ENCODE measurements around the gene DENND1A.

DENND1A gene

GRCh38 chr9:123684393-123685149 lies 245.4 kb downstream of the DENND1A start:
- DNase-seq (no peak), ATAC-seq (peak; percentile 86)

- no peak for ATAC-seq
- no peak for DNase-seq
Observed at GRCh38 chr9:123682746-123683145, 247.2 kb downstream of the DENND1A start.

- no peak for ATAC-seq
Observed at GRCh38 chr9:123680352-123680751, 249.6 kb downstream of the DENND1A start.

GRCh38 chr9:123679330-123679987 lies 250.5 kb downstream of the DENND1A start:
- ATAC-seq (peak; percentile 62), DNase-seq (peak; percentile 29)

More at GRCh38 chr9:123680352-123680751, 249.6 kb downstream of the DENND1A start:
- no peak for DNase-seq

- ATAC-seq (no peak), DNase-seq (no peak)
Observed at GRCh38 chr9:123678878-123679329, 251.0 kb downstream of the DENND1A start.

GRCh38 chr9:123678038-123678877 lies 251.7 kb downstream of the DENND1A start:
- DNase-seq = no peak
- no peak for ATAC-seq

GRCh38 chr9:123676869-123677268 lies 253.1 kb downstream of the DENND1A start:
- DNase-seq (no peak), ATAC-seq (no peak)

GRCh38 chr9:123669346-123669745 lies 260.6 kb downstream of the DENND1A start:
- no peak for ATAC-seq
- DNase-seq = no peak

GRCh38 chr9:123663529-123663928 lies 266.4 kb downstream of the DENND1A start:
- DNase-seq (no peak), ATAC-seq (no peak)

GRCh38 chr9:123662057-123662776 lies 267.7 kb downstream of the DENND1A start:
- DNase-seq = no peak
- no peak for ATAC-seq

GRCh38 chr9:123660691-123661466 lies 269.0 kb downstream of the DENND1A start:
- DNase-seq (no peak), ATAC-seq (no peak)

- ATAC-seq = no peak
- DNase-seq = no peak
Observed at GRCh38 chr9:123659358-123659757, 270.6 kb downstream of the DENND1A start.

- DNase-seq (no peak), ATAC-seq (no peak)
Observed at GRCh38 chr9:123658792-123659191, 271.1 kb downstream of the DENND1A start.

- no peak for ATAC-seq
- DNase-seq = no peak
Observed at GRCh38 chr9:123657941-123658340, 272.0 kb downstream of the DENND1A start.

- ATAC-seq (no peak), DNase-seq (no peak)
Observed at GRCh38 chr9:123657099-123657498, 272.8 kb downstream of the DENND1A start.

- no peak for ATAC-seq
- DNase-seq = no peak
Observed at GRCh38 chr9:123656565-123656964, 273.4 kb downstream of the DENND1A start.

- ATAC-seq (no peak), DNase-seq (no peak)
Observed at GRCh38 chr9:123655681-123656423, 274.1 kb downstream of the DENND1A start.

GRCh38 chr9:123654994-123655637 lies 274.8 kb downstream of the DENND1A start:
- ATAC-seq (no peak), DNase-seq (no peak)

GRCh38 chr9:123654218-123654993 lies 275.5 kb downstream of the DENND1A start:
- DNase-seq = no peak
- ATAC-seq = no peak
